IMR-90 (cell line): ENCODE measurements around the gene L3MBTL4.

ENCODE experiments used
- FOS ChIP-seq: fragments of 150-350 bp; IDR thresholded peaks from 2 replicates; pipeline ENCODE4 v1.6.1; 2016; ENCODE audit warnings: low read depth, low read length
- MAFK ChIP-seq: IDR thresholded peaks from 2 replicates; pipeline ENCODE4 v1.6.1; 2012; ENCODE audit warnings: low read depth, low read length, improper control_type of control experiment
- MXI1 ChIP-seq: IDR thresholded peaks from 2 replicates; pipeline ENCODE4 v1.6.1; 2012; ENCODE audit warnings: low read depth, mild to moderate bottlenecking, low read length, moderate library complexity, borderline replicate concordance
- NFE2L2 ChIP-seq: fragments of 150-350 bp; IDR thresholded peaks from 2 replicates; pipeline ENCODE4 v1.6.1; 2016; ENCODE audit warnings: low read depth, mild to moderate bottlenecking, low read length
- POLR2A ChIP-seq: IDR thresholded peaks from 2 replicates; pipeline ENCODE4 v1.6.1; 2012; ENCODE audit warnings: mild to moderate bottlenecking, low read depth, low read length
- RAD21 ChIP-seq: IDR thresholded peaks from 2 replicates; pipeline ENCODE4 v1.6.1; 2012; ENCODE audit warnings: low read length, improper control_type of control experiment
- SMC3 ChIP-seq: fragments of 150-350 bp; IDR thresholded peaks from 2 replicates; pipeline ENCODE4 v1.6.1; 2016; ENCODE audit warnings: low read depth, mild to moderate bottlenecking, antibody characterized with exemption, low read length, moderate library complexity
- TF ChIP-seq, protein P1 (sequence below): conservative IDR thresholded peaks from 2 replicates; pipeline ENCODE4 v1.5.1; 2012; ENCODE audit warnings: mild to moderate bottlenecking, low read depth, low read length, improper control_type of control experiment
- TF ChIP-seq, protein P2 (sequence below): fragments of 150-350 bp; IDR thresholded peaks from 2 replicates; pipeline ENCODE4 v1.6.1; 2017; ENCODE audit warnings: mild to moderate bottlenecking, antibody characterized with exemption, low read length, low read depth

DNA sequence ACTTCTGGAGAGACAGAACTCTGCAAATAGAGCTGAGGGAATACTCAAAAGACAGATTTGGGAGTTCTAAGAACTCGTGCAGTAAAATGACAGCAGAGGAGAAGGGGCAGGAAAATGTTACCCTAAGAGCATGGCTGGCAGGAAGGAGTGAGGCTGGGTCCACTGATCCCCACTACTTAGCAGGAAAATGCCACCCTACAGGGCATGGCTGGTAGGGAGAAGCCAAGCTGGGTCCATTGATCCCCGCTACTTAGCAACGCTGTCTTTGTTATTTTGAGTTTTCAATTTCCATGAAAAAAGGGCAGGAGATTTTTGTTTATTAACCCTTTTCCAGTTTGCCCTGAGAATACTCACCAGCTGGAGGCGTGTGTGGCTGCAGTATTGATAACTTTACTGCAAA, 419.1 kb downstream of the L3MBTL4 start:
- no peak for TF ChIP-seq MXI1
- TF ChIP-seq, protein P1, sequence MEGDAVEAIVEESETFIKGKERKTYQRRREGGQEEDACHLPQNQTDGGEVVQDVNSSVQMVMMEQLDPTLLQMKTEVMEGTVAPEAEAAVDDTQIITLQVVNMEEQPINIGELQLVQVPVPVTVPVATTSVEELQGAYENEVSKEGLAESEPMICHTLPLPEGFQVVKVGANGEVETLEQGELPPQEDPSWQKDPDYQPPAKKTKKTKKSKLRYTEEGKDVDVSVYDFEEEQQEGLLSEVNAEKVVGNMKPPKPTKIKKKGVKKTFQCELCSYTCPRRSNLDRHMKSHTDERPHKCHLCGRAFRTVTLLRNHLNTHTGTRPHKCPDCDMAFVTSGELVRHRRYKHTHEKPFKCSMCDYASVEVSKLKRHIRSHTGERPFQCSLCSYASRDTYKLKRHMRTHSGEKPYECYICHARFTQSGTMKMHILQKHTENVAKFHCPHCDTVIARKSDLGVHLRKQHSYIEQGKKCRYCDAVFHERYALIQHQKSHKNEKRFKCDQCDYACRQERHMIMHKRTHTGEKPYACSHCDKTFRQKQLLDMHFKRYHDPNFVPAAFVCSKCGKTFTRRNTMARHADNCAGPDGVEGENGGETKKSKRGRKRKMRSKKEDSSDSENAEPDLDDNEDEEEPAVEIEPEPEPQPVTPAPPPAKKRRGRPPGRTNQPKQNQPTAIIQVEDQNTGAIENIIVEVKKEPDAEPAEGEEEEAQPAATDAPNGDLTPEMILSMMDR, result no peak
- TF ChIP-seq POLR2A, result no peak
- TF ChIP-seq SMC3, result no peak
- TF ChIP-seq, protein P2, sequence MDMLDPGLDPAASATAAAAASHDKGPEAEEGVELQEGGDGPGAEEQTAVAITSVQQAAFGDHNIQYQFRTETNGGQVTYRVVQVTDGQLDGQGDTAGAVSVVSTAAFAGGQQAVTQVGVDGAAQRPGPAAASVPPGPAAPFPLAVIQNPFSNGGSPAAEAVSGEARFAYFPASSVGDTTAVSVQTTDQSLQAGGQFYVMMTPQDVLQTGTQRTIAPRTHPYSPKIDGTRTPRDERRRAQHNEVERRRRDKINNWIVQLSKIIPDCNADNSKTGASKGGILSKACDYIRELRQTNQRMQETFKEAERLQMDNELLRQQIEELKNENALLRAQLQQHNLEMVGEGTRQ, result no peak
- TF ChIP-seq RAD21, result no peak
- no peak for TF ChIP-seq MAFK
- TF ChIP-seq NFE2L2, result no peak
- TF ChIP-seq FOS, result no peak
